ENCODE measurements around the gene LRMDA.

GRCh38 chr10:75839020-75839419 lies 407.6 kb downstream of the LRMDA start:
- TF ChIP-seq CTCF (conservative IDR thresholded peaks at IDR 0.05; ENCODE audit: low read length) (no peak), EZH2phosphoT487 (IDR thresholded peaks at IDR 0.05; ENCODE audit: borderline replicate concordance) (no peak)

Data from Loucy (cell line).